Fibroblast of lung (primary cell): ENCODE data around the gene MROH8.

ENCODE experiments used
- CTCF ChIP-seq, 2 donors: IDR thresholded peaks in 1 of 2; conservative IDR thresholded peaks in 1 of 2; 1 replicate in 1 of 2; 2 replicates in 1 of 2; pipeline ENCODE4 v1.5.1; 2011 to 2012; ENCODE audit warnings: low read length in 2 of 2, control low read depth in 1 of 2, inconsistent platforms in 1 of 2, low read depth in 1 of 2, mild to moderate bottlenecking in 1 of 2
- EZH2 ChIP-seq: IDR thresholded peaks from 2 replicates; pipeline ENCODE4 v1.5.1; 2012; ENCODE audit warnings: low read length, control low read depth, mild to moderate bottlenecking; ENCODE audit errors: missing control alignments

- no peak for TF ChIP-seq CTCF (conservative IDR thresholded peaks at IDR 0.05 in 1 of 2, IDR thresholded peaks at IDR 0.05 in 1 of 2; ENCODE audit: low read depth in 1 of 2, low read length in 2 of 2)
- no peak for TF ChIP-seq EZH2
These were observed 106.8 kb downstream of the MROH8 start for GRCh38 chr20:37072293-37073196.
